Measurements from ENCODE around the gene OGDHL.
"Not testable (repeated sequence)": the region's sequence is repeated elsewhere in the genome, so short reads cannot be mapped to it uniquely, and the experiment has no call there.

OGDHL gene

GRCh38 chr10:49736564-49737113 is 25.5 kb downstream of the OGDHL start:
- Histone ChIP-seq H3K36me3 (ENCODE audit: control insufficient read depth, insufficient read depth, low read length) (peaks cover 20% of the 10 kb centered on the region), H3K9me3 (ENCODE audit: control insufficient read depth, insufficient read depth, low read length) (no peaks in the 10 kb centered on the region)

GRCh38 chr10:49735848-49736563 is 26.1 kb downstream of the OGDHL start:
- Histone ChIP-seq H3K9me3 (ENCODE audit: control insufficient read depth, insufficient read depth, low read length) (no peaks in the 10 kb centered on the region), H3K4me1 (ENCODE audit: control insufficient read depth, insufficient read depth, low read length) (no peaks in the 10 kb centered on the region), H3K9ac (ENCODE audit: low read depth, low read length) (no peak overlapping the region), H3K27me3 (ENCODE audit: control insufficient read depth, insufficient read depth, low read length) (no peaks in the 10 kb centered on the region), H3K4me3 (ENCODE audit: low read depth, low read length) (no peak overlapping the region), H3K36me3 (ENCODE audit: control insufficient read depth, insufficient read depth, low read length) (peaks cover 20% of the 10 kb centered on the region)

More at GRCh38 chr10:49736564-49737113, 25.5 kb downstream of the OGDHL start:
- Histone ChIP-seq H3K9ac (ENCODE audit: low read depth, low read length) (no peak overlapping the region), H3K4me1 (ENCODE audit: control insufficient read depth, insufficient read depth, low read length) (no peaks in the 10 kb centered on the region), H3K27me3 (ENCODE audit: control insufficient read depth, insufficient read depth, low read length) (no peaks in the 10 kb centered on the region), H3K4me3 (ENCODE audit: low read depth, low read length) (no peak overlapping the region)

- H3K27me3 ChIP-seq (ENCODE audit: control insufficient read depth, insufficient read depth, low read length), result no peaks in the 10 kb centered on the region
- H3K4me1 ChIP-seq (ENCODE audit: control insufficient read depth, insufficient read depth, low read length), result no peaks in the 10 kb centered on the region
- H3K9me3 ChIP-seq (ENCODE audit: control insufficient read depth, insufficient read depth, low read length), result no peaks in the 10 kb centered on the region
- peaks cover 17% of the 10 kb centered on the region for H3K36me3 ChIP-seq (ENCODE audit: control insufficient read depth, insufficient read depth, low read length)
- no peak overlapping the region for H3K4me3 ChIP-seq (ENCODE audit: low read depth, low read length)
- no peak overlapping the region for H3K9ac ChIP-seq (ENCODE audit: low read depth, low read length)
Measured at GRCh38 chr10:49735161-49735560, 27.0 kb downstream of the OGDHL start.

- no peaks in the 10 kb centered on the region for H3K9me3 ChIP-seq (ENCODE audit: control insufficient read depth, insufficient read depth, low read length)
- H3K27me3 ChIP-seq (ENCODE audit: control insufficient read depth, insufficient read depth, low read length), result no peaks in the 10 kb centered on the region
- H3K9ac ChIP-seq (ENCODE audit: low read depth, low read length), result no peak overlapping the region
- H3K36me3 ChIP-seq (ENCODE audit: control insufficient read depth, insufficient read depth, low read length), result peaks cover 17% of the 10 kb centered on the region
- no peaks in the 10 kb centered on the region for H3K4me1 ChIP-seq (ENCODE audit: control insufficient read depth, insufficient read depth, low read length)
- H3K4me3 ChIP-seq (ENCODE audit: low read depth, low read length), result no peak overlapping the region
Measured at GRCh38 chr10:49734676-49735075, 27.4 kb downstream of the OGDHL start.

- Histone ChIP-seq H3K36me3 (ENCODE audit: control insufficient read depth, insufficient read depth, low read length) (peaks cover 14% of the 10 kb centered on the region), H3K9ac (ENCODE audit: low read depth, low read length) (no peak overlapping the region), H3K4me1 (ENCODE audit: control insufficient read depth, insufficient read depth, low read length) (no peaks in the 10 kb centered on the region), H3K27me3 (ENCODE audit: control insufficient read depth, insufficient read depth, low read length) (no peaks in the 10 kb centered on the region), H3K4me3 (ENCODE audit: low read depth, low read length) (no peak overlapping the region), H3K9me3 (ENCODE audit: control insufficient read depth, insufficient read depth, low read length) (no peaks in the 10 kb centered on the region)
Measured at GRCh38 chr10:49733866-49734265, 28.3 kb downstream of the OGDHL start.

GRCh38 chr10:49726593-49726992 is 35.5 kb downstream of the OGDHL start:
- Histone ChIP-seq H3K9me3 (ENCODE audit: control insufficient read depth, insufficient read depth, low read length) (no peaks in the 10 kb centered on the region), H3K36me3 (ENCODE audit: control insufficient read depth, insufficient read depth, low read length) (no peaks in the 10 kb centered on the region), H3K27me3 (ENCODE audit: control insufficient read depth, insufficient read depth, low read length) (no peaks in the 10 kb centered on the region), H3K4me1 (ENCODE audit: control insufficient read depth, insufficient read depth, low read length) (no peaks in the 10 kb centered on the region), H3K9ac (ENCODE audit: low read depth, low read length) (no peak overlapping the region), H3K4me3 (ENCODE audit: low read depth, low read length) (no peak overlapping the region)

- H3K4me3 ChIP-seq (ENCODE audit: low read depth, low read length); H3K36me3 ChIP-seq (ENCODE audit: control insufficient read depth, insufficient read depth, low read length); H3K4me1 ChIP-seq (ENCODE audit: control insufficient read depth, insufficient read depth, low read length); H3K27me3 ChIP-seq (ENCODE audit: control insufficient read depth, insufficient read depth, low read length); H3K9me3 ChIP-seq (ENCODE audit: control insufficient read depth, insufficient read depth, low read length); H3K9ac ChIP-seq (ENCODE audit: low read depth, low read length): not testable (repeated sequence)
Measured at GRCh38 chr10:49715157-49715556, 47.0 kb downstream of the OGDHL start.

- Histone ChIP-seq H3K36me3 (ENCODE audit: control insufficient read depth, insufficient read depth, low read length) (no peaks in the 10 kb centered on the region), H3K9ac (ENCODE audit: low read depth, low read length) (no peak overlapping the region), H3K9me3 (ENCODE audit: control insufficient read depth, insufficient read depth, low read length) (no peaks in the 10 kb centered on the region), H3K27me3 (ENCODE audit: control insufficient read depth, insufficient read depth, low read length) (peaks cover 3% of the 10 kb centered on the region), H3K4me3 (ENCODE audit: low read depth, low read length) (no peak overlapping the region), H3K4me1 (ENCODE audit: control insufficient read depth, insufficient read depth, low read length) (no peaks in the 10 kb centered on the region)
Measured at GRCh38 chr10:49713266-49713665, 48.9 kb downstream of the OGDHL start.

GRCh38 chr10:49711481-49711880 is 50.6 kb downstream of the OGDHL start:
- H3K36me3 ChIP-seq (ENCODE audit: control insufficient read depth, insufficient read depth, low read length), result no peaks in the 10 kb centered on the region
- no peaks in the 10 kb centered on the region for H3K9me3 ChIP-seq (ENCODE audit: control insufficient read depth, insufficient read depth, low read length)
- H3K27me3 ChIP-seq (ENCODE audit: control insufficient read depth, insufficient read depth, low read length), result peaks cover 3% of the 10 kb centered on the region
- no peaks in the 10 kb centered on the region for H3K4me1 ChIP-seq (ENCODE audit: control insufficient read depth, insufficient read depth, low read length)
- no peak overlapping the region for H3K4me3 ChIP-seq (ENCODE audit: low read depth, low read length)
- no peak overlapping the region for H3K9ac ChIP-seq (ENCODE audit: low read depth, low read length)

- Histone ChIP-seq H3K27me3 (ENCODE audit: control insufficient read depth, insufficient read depth, low read length) (peaks cover 3% of the 10 kb centered on the region), H3K4me1 (ENCODE audit: control insufficient read depth, insufficient read depth, low read length) (no peaks in the 10 kb centered on the region), H3K36me3 (ENCODE audit: control insufficient read depth, insufficient read depth, low read length) (no peaks in the 10 kb centered on the region), H3K9me3 (ENCODE audit: control insufficient read depth, insufficient read depth, low read length) (no peaks in the 10 kb centered on the region), H3K4me3 (ENCODE audit: low read depth, low read length) (no peak overlapping the region), H3K9ac (ENCODE audit: low read depth, low read length) (no peak overlapping the region)
Measured at GRCh38 chr10:49710966-49711365, 51.2 kb downstream of the OGDHL start.

- H3K4me1 ChIP-seq (ENCODE audit: control insufficient read depth, insufficient read depth, low read length), result no peaks in the 10 kb centered on the region
- H3K9me3 ChIP-seq (ENCODE audit: control insufficient read depth, insufficient read depth, low read length), result no peaks in the 10 kb centered on the region
- no peak overlapping the region for H3K4me3 ChIP-seq (ENCODE audit: low read depth, low read length)
- H3K36me3 ChIP-seq (ENCODE audit: control insufficient read depth, insufficient read depth, low read length), result no peaks in the 10 kb centered on the region
- no peak overlapping the region for H3K9ac ChIP-seq (ENCODE audit: low read depth, low read length)
- peaks cover 3% of the 10 kb centered on the region for H3K27me3 ChIP-seq (ENCODE audit: control insufficient read depth, insufficient read depth, low read length)
Measured at GRCh38 chr10:49709934-49710333, 52.2 kb downstream of the OGDHL start.

GRCh38 chr10:49707585-49707984 is 54.5 kb downstream of the OGDHL start:
- Histone ChIP-seq H3K36me3 (ENCODE audit: control insufficient read depth, insufficient read depth, low read length) (no peaks in the 10 kb centered on the region), H3K4me3 (ENCODE audit: low read depth, low read length) (no peak overlapping the region), H3K9me3 (ENCODE audit: control insufficient read depth, insufficient read depth, low read length) (no peaks in the 10 kb centered on the region), H3K9ac (ENCODE audit: low read depth, low read length) (no peak overlapping the region), H3K4me1 (ENCODE audit: control insufficient read depth, insufficient read depth, low read length) (no peaks in the 10 kb centered on the region), H3K27me3 (ENCODE audit: control insufficient read depth, insufficient read depth, low read length) (peaks cover 3% of the 10 kb centered on the region)

Data from iPS-15b (cell line).